Loucy (cell line): Measurements from ENCODE around the gene FAM131C.
"Not testable (repeated sequence)": the region's sequence is repeated elsewhere in the genome, so short reads cannot be mapped to it uniquely, and the experiment has no call there.

ENCODE experiments used
- CTCF ChIP-seq: fragments of 200-600 bp; sonication (generic); conservative IDR thresholded peaks from 2 replicates; pipeline ENCODE4 v1.5.1; 2014; ENCODE audit warnings: mild to moderate bottlenecking, antibody characterized with exemption, low read length
- EZH2phosphoT487 ChIP-seq: fragments of 200-600 bp; IDR thresholded peaks from 2 replicates; pipeline ENCODE4 v1.6.1; 2018; ENCODE audit warnings: antibody characterized with exemption, mild to moderate bottlenecking, moderate library complexity, borderline replicate concordance

- TF ChIP-seq CTCF, EZH2phosphoT487: not testable (repeated sequence)
Measured at GRCh38 chr1:16029003-16029268, 44.5 kb downstream of the FAM131C start.
